ENCODE data around the gene SLC30A3.

The SLC30A3 gene

DNA sequence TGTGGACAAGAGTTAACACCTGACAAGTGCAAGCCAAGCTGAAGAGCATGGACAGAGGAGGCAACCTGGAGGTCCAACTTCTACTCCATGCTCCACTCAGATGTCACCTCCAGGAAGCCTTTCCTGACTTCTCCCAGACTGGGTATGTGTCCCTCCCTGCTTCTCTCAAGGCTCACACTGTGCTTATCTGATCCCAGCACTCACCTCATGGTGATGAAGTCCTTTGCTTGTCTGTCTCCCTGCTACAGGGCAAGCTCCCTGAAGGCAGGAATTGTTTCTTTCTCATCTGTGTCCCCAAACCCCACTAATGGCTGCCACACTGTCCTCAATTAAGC, 2.7 kb upstream of the SLC30A3 start:
- H3K9ac ChIP-seq (ENCODE audit: low read length): no peak overlapping the region
- peaks cover 49% of the 10 kb centered on the region for H3K27me3 ChIP-seq (replicated peaks; ENCODE audit: insufficient read depth, low read length)
- peak overlapping the region; percentile 81; the same call in 1 of the 2 replicates for H3K4me2 ChIP-seq (ENCODE audit: low read depth, low read length)
- no peak overlapping the region for H3K4me3 ChIP-seq (ENCODE audit: low read length)
- H4K20me1 ChIP-seq (ENCODE audit: insufficient read depth, low read length): no peaks in the 10 kb centered on the region
- no peaks in the 10 kb centered on the region for H3K9me3 ChIP-seq (replicated peaks; ENCODE audit: insufficient read depth, low read length)
- no peaks in the 10 kb centered on the region for H3K79me2 ChIP-seq (ENCODE audit: low read length)
- no peak overlapping the region for H2AFZ ChIP-seq (ENCODE audit: low read length)
- DNase-seq: no peak
- H3K9me2 ChIP-seq (replicated peaks; ENCODE audit: insufficient read depth, low read length): no peaks in the 10 kb centered on the region
- peaks cover 5% of the 10 kb centered on the region; the same call in 1 of the 2 replicates for H3K4me1 ChIP-seq (ENCODE audit: low read length)
- TF ChIP-seq EZH2phosphoT487 (IDR thresholded peaks at IDR 0.05; ENCODE audit: low read length) (no peak), EZH2 (optimal IDR thresholded peaks at IDR 0.05; ENCODE audit: low read depth, low read length) (no peak)
- TF ChIP-seq, protein P1, sequence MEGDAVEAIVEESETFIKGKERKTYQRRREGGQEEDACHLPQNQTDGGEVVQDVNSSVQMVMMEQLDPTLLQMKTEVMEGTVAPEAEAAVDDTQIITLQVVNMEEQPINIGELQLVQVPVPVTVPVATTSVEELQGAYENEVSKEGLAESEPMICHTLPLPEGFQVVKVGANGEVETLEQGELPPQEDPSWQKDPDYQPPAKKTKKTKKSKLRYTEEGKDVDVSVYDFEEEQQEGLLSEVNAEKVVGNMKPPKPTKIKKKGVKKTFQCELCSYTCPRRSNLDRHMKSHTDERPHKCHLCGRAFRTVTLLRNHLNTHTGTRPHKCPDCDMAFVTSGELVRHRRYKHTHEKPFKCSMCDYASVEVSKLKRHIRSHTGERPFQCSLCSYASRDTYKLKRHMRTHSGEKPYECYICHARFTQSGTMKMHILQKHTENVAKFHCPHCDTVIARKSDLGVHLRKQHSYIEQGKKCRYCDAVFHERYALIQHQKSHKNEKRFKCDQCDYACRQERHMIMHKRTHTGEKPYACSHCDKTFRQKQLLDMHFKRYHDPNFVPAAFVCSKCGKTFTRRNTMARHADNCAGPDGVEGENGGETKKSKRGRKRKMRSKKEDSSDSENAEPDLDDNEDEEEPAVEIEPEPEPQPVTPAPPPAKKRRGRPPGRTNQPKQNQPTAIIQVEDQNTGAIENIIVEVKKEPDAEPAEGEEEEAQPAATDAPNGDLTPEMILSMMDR (IDR thresholded peaks at IDR 0.05; ENCODE audit: low read length): no peak
- H3K36me3 ChIP-seq (replicated peaks; ENCODE audit: insufficient read depth, low read length): no peaks in the 10 kb centered on the region
- no peaks in the 10 kb centered on the region for H3F3A ChIP-seq (ENCODE audit: insufficient read depth, low read length)
- no peak overlapping the region for H3K27ac ChIP-seq (ENCODE audit: low read length)

DNA sequence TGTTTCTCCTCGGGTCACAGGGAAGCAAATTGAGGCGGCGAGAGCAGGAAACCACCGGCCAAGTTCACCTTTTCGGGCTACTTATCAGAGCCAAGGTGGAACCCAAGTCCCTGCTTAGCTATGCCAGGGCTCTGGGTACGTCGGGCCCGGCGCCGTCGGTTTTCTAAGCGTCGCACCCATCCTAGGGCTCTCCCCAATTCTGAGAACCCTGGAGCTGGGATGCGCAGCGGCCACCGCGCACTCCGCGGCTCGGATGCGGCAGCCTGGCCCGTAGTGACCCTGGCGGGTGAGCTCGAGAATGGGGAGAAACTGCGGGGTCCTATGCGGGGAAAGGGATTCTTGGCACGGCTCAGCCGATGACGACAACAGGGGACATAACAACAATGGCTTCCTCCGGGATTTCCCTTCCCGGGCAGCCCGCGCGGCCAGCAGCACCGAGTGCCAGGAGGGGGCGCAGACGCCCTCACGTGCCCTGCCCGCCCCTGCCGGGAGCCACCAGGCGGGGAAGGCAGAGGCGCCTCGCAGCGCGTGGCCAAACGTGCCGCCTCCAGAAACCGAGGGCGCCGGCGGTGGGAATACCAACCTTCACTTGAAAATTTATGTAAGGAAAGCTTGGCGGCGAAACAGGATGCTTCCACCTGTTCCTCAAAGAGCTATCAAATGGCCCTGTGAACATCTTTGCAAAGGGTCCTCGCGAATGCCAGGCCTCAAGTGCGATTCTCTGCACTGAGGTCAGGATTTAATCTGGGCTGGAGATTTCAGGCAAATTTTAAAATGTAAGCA, 2.1 kb upstream of the SLC30A3 start:
- Histone ChIP-seq H2AFZ (ENCODE audit: low read length) (peak overlapping the region; percentile 87), H3K4me3 (ENCODE audit: low read length) (peak overlapping the region; percentile 65), H3F3A (ENCODE audit: insufficient read depth, low read length) (no peaks in the 10 kb centered on the region), H3K4me1 (ENCODE audit: low read length) (peaks cover 5% of the 10 kb centered on the region; the same call in 1 of the 2 replicates), H3K27me3 (replicated peaks; ENCODE audit: insufficient read depth, low read length) (peaks cover 52% of the 10 kb centered on the region), H3K27ac (ENCODE audit: low read length) (no peak overlapping the region), H4K20me1 (ENCODE audit: insufficient read depth, low read length) (no peaks in the 10 kb centered on the region), H3K9me2 (replicated peaks; ENCODE audit: insufficient read depth, low read length) (no peaks in the 10 kb centered on the region), H3K79me2 (ENCODE audit: low read length) (no peaks in the 10 kb centered on the region), H3K9me3 (replicated peaks; ENCODE audit: insufficient read depth, low read length) (no peaks in the 10 kb centered on the region), H3K9ac (ENCODE audit: low read length) (no peak overlapping the region), H3K36me3 (replicated peaks; ENCODE audit: insufficient read depth, low read length) (no peaks in the 10 kb centered on the region), H3K4me2 (ENCODE audit: low read depth, low read length) (peak overlapping the region; percentile 81)
- TF ChIP-seq EZH2phosphoT487 (IDR thresholded peaks at IDR 0.05; ENCODE audit: low read length): no peak
- TF ChIP-seq, protein P1 (IDR thresholded peaks at IDR 0.05; ENCODE audit: low read length): peak; percentile 52
- DNase-seq: peak; percentile 58

DNA sequence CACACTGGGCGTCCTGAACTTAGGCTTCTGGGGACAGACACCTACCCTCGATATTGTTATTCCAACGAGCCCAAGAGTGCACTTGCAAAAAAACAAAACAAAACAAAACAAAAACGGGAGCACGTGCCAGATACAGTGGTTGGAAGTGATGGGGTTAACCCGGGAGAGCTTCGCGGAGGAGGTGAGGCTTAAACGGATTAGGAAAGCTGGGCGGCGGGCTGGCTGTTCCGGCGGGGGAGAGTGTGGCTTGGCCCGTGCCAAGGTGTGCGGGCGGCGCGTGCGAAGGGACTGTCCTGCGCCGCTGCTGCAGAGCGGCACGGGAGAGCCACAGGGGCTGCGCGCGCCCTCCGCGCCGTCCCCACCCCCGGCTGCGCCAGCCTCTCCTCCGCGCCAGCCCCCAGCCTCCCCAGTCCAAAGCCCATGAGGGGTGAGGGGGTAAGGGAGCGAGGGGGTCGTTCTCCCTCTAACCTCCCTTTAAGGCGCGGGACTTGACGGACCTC, 1.5 kb upstream of the SLC30A3 start:
- peak overlapping the region; percentile 65 for H3K4me3 ChIP-seq (ENCODE audit: low read length)
- H3K4me2 ChIP-seq (ENCODE audit: low read depth, low read length): peak overlapping the region; percentile 81

More for the DNA sequence above, 1.5 kb upstream of the SLC30A3 start:
- TF ChIP-seq EZH2phosphoT487 (IDR thresholded peaks at IDR 0.05; ENCODE audit: low read length) (no peak), EZH2 (optimal IDR thresholded peaks at IDR 0.05; ENCODE audit: low read depth, low read length) (no peak)
- DNase-seq: peak; percentile 12
- Histone ChIP-seq H3K9me2 (replicated peaks; ENCODE audit: insufficient read depth, low read length) (no peaks in the 10 kb centered on the region), H3K27me3 (replicated peaks; ENCODE audit: insufficient read depth, low read length) (peaks cover 52% of the 10 kb centered on the region), H3K36me3 (replicated peaks; ENCODE audit: insufficient read depth, low read length) (no peaks in the 10 kb centered on the region), H3K9me3 (replicated peaks; ENCODE audit: insufficient read depth, low read length) (no peaks in the 10 kb centered on the region), H3K9ac (ENCODE audit: low read length) (no peak overlapping the region), H3K79me2 (ENCODE audit: low read length) (no peaks in the 10 kb centered on the region), H3F3A (ENCODE audit: insufficient read depth, low read length) (no peaks in the 10 kb centered on the region), H4K20me1 (ENCODE audit: insufficient read depth, low read length) (no peaks in the 10 kb centered on the region), H3K27ac (ENCODE audit: low read length) (no peak overlapping the region), H3K4me1 (ENCODE audit: low read length) (peaks cover 5% of the 10 kb centered on the region; the same call in 1 of the 2 replicates), H2AFZ (ENCODE audit: low read length) (peak overlapping the region; percentile 87)

Data from MM.1S (cell line).